HepG2 (cell line): ENCODE data around the gene MYO7A. TPM values are rescaled to one million over a fixed set of nuclear protein-coding genes. Genes with fewer than 3 reads are reported as not detected.

ENCODE experiments used
- CHD4 ChIP-seq: fragments of 200-600 bp; sonication (generic); IDR thresholded peaks from 2 replicates; pipeline ENCODE4 v1.7.0; 2017; ENCODE audit warnings: mild to moderate bottlenecking, low read length, borderline replicate concordance
- KDM2A ChIP-seq: sonication (generic); formaldehyde crosslinking; IDR thresholded peaks from 2 replicates; pipeline ENCODE4 v1.4.0; 2020; ENCODE audit warnings: low read depth, missing genetic modification reagents, borderline replicate concordance
- RAD21 ChIP-seq: fragments of 450-650 bp; formaldehyde crosslinking; IDR thresholded peaks from 2 replicates; pipeline ENCODE4 v1.5.0; 2020; ENCODE audit warnings: mild to moderate bottlenecking
- SMAD9 ChIP-seq: sonication (generic); formaldehyde crosslinking; IDR thresholded peaks from 2 replicates; pipeline ENCODE4 v1.5.1; 2020; ENCODE audit warnings: mild to moderate bottlenecking, missing genetic modification reagents
- SNRNP70 ChIP-seq: fragments of 200-400 bp; formaldehyde crosslinking; IDR thresholded peaks from 2 replicates; pipeline ENCODE4 v1.6.1; 2017; ENCODE audit warnings: mild to moderate bottlenecking, low read depth, low read length, moderate library complexity
- ZNF24 ChIP-seq: fragments of 450-650 bp; IDR thresholded peaks from 2 replicates; pipeline ENCODE4 v1.6.1; 2017; ENCODE audit warnings: antibody characterized with exemption, mild to moderate bottlenecking
- ZNF530 ChIP-seq: sonication (generic); formaldehyde crosslinking; IDR thresholded peaks from 2 replicates; pipeline ENCODE4 v1.5.0; 2020; ENCODE audit warnings: low read depth, mild to moderate bottlenecking, missing genetic modification reagents
- ZNF614 ChIP-seq: IDR thresholded peaks from 2 replicates; pipeline ENCODE4 v1.6.1; 2018; ENCODE audit warnings: missing biosample characterization, missing genetic modification reagents, inconsistent platforms, borderline replicate concordance
- polyA plus RNA-seq, 8 experiments: library from polyadenylated mRNA; depleted of rRNA in 3 of 8; stranded (reverse) in 7 of 8; unstranded in 1 of 8; fragments of >200 nt; fragmentation: Illumina TruSeq in 4 of 8; extraction: Trizol in 4 of 8; gene quantifications; 2 replicates each; pipeline versions ENCODE4 v1.2.1 to v1.2.3, GENCODE V29; 2011 to 2016; ENCODE audit warnings: low read depth in 4 of 8, missing spikeins in 1 of 8, mixed read lengths in 1 of 8; ENCODE audit not compliant: insufficient read depth in 1 of 8
- total RNA-seq, 5 experiments: library from RNA; depleted of rRNA; stranded (reverse); fragments of >200 nt; fragmentation: Illumina TruSeq; extraction: Trizol; gene quantifications; 2 replicates each; pipeline ENCODE4 v1.2.3, GENCODE V29; 2016; ENCODE audit warnings: low read depth in 1 of 5
- TF ChIP-seq, protein P1 (sequence below), 2 experiments: sonication (generic) in 1 of 2; formaldehyde crosslinking in 1 of 2; IDR thresholded peaks; 2 replicates each; pipeline versions ENCODE4 v1.4.0 to v1.6.1; 2016 to 2020; ENCODE audit warnings: borderline replicate concordance in 1 of 2, low read depth in 1 of 2, mild to moderate bottlenecking in 1 of 2, missing genetic modification reagents in 1 of 2
- TF ChIP-seq, protein P2 (sequence below), 2 experiments: fragments of 450-650 bp in 1 of 2; sonication (generic) in 1 of 2; formaldehyde crosslinking; IDR thresholded peaks; 2 replicates each; pipeline versions ENCODE4 v1.5.0 to v1.8.0; 2020 to 2022; ENCODE audit warnings: mild to moderate bottlenecking in 1 of 2, missing genetic modification reagents in 1 of 2
- TF ChIP-seq, protein P3 (sequence below): fragments of 450-650 bp; IDR thresholded peaks from 2 replicates; pipeline ENCODE4 v1.6.1; 2017; ENCODE audit warnings: mild to moderate bottlenecking

The MYO7A gene
- total and polyA plus RNA-seq, 2 of the 13 experiments (the other 11 are each of a cell fraction or from before 2014, with no cell fraction given) = 7.5 to 10.0 TPM

DNA sequence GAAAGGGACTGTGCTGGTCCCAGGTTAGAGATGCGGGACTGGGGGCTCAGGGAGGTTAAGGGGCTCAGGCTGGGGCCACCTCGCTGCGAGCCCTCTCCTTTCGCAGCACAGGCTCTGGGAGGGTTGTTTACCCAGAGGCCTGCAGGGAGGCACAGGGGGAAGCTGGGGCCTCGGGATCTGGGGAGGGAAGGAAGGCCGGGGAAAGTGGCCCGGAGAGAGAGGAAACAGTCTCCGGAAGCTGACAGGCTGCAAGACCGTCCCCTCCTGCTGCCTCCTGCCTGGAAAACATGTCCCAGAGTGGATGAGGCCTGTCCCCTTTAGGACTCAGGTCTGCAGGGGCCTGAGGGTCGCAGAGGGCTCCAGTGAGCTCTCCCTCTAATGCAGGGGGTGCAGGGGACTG lies 45.4 kb downstream of the MYO7A start (continued):
- TF ChIP-seq, protein P1, sequence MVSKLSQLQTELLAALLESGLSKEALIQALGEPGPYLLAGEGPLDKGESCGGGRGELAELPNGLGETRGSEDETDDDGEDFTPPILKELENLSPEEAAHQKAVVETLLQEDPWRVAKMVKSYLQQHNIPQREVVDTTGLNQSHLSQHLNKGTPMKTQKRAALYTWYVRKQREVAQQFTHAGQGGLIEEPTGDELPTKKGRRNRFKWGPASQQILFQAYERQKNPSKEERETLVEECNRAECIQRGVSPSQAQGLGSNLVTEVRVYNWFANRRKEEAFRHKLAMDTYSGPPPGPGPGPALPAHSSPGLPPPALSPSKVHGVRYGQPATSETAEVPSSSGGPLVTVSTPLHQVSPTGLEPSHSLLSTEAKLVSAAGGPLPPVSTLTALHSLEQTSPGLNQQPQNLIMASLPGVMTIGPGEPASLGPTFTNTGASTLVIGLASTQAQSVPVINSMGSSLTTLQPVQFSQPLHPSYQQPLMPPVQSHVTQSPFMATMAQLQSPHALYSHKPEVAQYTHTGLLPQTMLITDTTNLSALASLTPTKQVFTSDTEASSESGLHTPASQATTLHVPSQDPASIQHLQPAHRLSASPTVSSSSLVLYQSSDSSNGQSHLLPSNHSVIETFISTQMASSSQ (IDR thresholded peaks at IDR 0.05; ENCODE audit: low read depth) = no peak
- TF ChIP-seq, protein P1 (CRISPR knock-in tag; IDR thresholded peaks at IDR 0.05; ENCODE audit: borderline replicate concordance) = no peak
- TF ChIP-seq ZNF614 (CRISPR knock-in tag) (no peak), CHD4 (no peak), SMAD9 (CRISPR knock-in tag) (no peak), RAD21 (no peak), ZNF24 (no peak), SNRNP70 (no peak), ZNF530 (no peak), KDM2A (CRISPR knock-in tag) (no peak)
- TF ChIP-seq, protein P2, sequence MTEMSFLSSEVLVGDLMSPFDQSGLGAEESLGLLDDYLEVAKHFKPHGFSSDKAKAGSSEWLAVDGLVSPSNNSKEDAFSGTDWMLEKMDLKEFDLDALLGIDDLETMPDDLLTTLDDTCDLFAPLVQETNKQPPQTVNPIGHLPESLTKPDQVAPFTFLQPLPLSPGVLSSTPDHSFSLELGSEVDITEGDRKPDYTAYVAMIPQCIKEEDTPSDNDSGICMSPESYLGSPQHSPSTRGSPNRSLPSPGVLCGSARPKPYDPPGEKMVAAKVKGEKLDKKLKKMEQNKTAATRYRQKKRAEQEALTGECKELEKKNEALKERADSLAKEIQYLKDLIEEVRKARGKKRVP (CRISPR knock-in tag; IDR thresholded peaks at IDR 0.05) = no peak
- TF ChIP-seq, protein P3, sequence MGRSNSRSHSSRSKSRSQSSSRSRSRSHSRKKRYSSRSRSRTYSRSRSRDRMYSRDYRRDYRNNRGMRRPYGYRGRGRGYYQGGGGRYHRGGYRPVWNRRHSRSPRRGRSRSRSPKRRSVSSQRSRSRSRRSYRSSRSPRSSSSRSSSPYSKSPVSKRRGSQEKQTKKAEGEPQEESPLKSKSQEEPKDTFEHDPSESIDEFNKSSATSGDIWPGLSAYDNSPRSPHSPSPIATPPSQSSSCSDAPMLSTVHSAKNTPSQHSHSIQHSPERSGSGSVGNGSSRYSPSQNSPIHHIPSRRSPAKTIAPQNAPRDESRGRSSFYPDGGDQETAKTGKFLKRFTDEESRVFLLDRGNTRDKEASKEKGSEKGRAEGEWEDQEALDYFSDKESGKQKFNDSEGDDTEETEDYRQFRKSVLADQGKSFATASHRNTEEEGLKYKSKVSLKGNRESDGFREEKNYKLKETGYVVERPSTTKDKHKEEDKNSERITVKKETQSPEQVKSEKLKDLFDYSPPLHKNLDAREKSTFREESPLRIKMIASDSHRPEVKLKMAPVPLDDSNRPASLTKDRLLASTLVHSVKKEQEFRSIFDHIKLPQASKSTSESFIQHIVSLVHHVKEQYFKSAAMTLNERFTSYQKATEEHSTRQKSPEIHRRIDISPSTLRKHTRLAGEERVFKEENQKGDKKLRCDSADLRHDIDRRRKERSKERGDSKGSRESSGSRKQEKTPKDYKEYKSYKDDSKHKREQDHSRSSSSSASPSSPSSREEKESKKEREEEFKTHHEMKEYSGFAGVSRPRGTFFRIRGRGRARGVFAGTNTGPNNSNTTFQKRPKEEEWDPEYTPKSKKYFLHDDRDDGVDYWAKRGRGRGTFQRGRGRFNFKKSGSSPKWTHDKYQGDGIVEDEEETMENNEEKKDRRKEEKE = no peak
